HG03520 (cell line): ENCODE data around the gene SEL1L.
"Not testable (repeated sequence)": the region's sequence is repeated elsewhere in the genome, so short reads cannot be mapped to it uniquely, and the experiment has no call there.

ENCODE experiments used
- ATAC-seq: cut with Tn5 transposase; IDR thresholded peaks from one replicate; pipeline ENCODE4 v1.9.1; 2021; ENCODE audit warnings: mild to moderate bottlenecking, moderate library complexity; ENCODE audit not compliant: unreplicated experiment

The SEL1L gene

DNA sequence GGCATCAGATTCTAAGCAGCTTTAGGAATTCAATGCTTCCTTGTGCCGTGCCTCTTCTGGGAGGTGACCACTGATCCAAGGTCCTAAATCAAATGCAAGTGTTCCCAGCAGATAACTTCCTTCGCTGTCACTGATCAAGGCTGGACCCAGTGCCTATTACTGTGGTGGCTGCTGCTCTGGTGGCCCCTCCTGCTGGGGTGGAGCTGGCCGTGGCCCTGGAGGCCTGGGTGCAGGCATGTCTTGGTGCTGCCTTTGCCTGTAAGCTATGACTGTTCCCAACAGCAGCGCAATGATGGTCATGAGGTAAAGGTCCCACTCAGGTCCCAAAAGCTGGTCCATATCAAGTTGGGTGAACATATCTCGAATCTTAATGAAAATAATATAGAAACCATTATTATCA, 56.8 kb downstream of the SEL1L start:
- no peak for ATAC-seq

DNA sequence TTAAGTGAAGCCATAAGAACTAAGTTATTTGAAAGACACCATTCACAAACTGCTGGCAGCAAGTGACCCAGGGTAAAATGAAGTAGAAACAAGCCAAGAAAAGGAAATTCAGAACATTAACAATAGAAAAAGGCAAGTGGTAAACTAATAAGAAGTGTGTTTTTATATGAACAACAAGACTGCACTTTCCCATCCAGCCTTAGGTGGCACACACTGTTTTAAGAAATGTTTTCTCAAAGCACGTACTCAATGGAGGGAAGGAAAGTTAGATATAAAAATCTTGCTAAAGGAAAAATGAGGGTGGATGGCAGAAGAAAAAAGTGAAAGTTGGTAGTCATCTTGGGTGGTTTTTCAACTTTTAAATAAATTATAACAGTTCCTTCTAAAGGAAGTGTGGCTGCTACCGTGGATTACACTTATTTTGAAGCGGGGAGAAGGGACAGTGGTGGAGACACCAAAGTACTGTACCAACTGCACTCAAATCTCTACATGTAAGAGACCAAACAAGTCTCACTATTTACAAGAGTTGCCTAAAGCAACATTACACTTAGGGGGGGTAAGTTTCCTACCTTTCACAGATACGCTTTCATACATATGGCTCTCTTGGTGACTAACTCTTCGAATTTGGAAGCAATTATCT, 58.8 kb downstream of the SEL1L start:
- ATAC-seq: no peak

DNA sequence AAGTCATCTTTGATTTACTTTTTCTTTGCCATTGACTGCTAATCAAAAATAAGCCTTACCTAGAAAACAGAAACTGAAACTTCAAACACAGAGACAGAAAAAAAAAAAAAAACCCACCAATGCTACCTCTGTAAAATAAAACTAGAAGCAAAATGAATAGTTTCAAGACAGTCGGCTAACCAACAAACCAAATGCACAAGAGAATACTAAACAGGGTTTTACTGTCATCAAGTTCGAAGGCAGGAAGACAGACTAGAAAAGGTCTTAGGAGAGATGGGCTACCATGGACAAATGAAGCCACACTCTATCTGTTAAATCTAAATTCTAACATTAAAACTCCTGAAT, 59.5 kb downstream of the SEL1L start:
- peak; percentile 64 for ATAC-seq

DNA sequence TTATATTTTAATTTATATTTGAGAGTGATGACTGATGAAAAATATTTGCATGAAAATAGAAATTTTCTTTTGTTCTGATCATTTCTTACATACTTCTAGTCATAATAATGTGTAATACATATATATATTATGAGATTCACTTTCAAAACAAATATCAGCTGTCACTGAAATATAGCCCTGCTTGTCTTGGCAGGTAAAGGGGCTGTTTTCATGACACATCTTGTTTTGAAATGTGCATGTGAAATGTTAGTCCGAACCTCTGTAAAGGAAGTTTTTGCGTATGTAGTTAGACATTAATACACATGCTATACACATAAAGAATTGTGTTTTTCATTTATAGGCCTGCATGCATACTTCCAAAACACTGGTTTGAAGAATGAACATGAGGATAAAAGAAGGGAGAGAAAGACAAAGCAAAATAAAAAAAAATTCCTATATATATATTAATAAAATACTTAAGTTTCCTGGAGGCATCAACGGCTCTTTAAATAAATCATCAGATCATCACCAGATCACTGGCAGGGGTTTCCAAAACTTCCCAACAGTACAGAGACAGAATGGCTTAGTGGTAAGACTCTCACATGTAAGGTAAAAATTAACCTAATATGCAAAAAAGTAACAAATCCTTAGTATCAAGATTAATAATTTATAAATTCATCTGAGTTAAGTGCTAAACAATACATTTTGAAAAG, 60.1 kb downstream of the SEL1L start:
- ATAC-seq: peak; percentile 8

DNA sequence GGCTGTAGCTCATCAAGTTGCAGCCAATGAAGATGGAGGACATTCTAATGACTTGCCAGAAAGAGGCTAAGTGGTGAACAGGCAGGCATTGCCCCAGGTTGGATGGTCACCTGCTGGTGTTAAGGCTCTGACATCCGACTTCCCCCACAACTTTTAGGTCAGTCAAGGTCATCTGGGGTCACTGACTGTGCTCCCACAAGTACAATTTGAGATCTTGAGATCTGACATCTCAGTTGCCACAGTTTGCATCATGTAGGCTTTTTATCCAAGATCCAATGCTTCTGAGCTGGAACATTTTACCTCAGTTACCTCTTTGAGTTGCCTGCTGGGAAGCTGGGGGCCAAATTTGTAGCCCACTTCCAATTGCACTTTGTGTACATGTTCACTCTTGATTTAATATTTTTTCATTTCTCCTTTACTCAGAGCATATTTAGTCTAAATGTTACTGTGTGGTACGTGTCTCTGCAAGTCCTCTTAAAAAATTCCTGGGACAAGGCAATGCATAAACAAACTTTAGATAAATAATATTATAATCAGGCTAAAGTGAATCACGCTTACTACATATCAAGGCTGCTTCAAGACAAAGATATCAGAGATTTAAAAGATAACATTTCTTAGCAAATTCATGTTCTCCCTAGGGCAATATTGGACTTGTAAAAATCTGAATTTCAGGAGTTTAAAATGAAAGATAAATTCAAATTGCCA, 61.4 kb downstream of the SEL1L start:
- ATAC-seq: no peak

DNA sequence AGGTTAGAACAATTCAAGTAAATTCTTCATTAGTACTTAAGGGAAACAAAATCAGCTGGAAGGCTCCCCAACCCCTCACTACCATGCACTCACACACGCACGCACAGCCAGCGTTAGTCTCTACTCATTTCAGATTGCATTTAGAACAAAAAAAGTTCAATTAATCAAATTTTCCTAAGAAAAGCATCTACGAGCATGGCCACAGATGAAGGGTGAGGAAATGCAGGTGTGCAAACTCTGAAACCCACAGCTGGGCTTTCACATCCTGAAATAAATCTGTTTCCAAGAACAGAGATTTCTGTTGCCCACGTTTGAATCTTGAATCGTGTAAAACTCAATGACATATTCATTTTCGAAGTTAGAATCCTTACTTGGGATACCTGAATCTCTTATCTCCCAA, 62.6 kb downstream of the SEL1L start:
- ATAC-seq: no peak

DNA sequence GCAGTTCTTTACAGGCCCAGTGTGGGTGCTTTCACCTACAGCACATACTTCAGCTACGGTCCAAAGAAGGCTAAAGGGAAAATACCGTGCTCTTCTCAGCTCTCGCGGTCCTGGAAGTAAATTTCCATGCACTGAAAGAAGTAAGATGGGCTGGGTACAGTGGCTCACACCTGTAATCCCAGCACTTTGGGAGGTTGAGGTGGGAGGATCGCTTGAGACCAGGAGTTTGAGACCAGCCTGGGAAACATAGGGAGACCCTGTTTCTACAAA, 63.2 kb downstream of the SEL1L start:
- ATAC-seq: peak; percentile 18

DNA sequence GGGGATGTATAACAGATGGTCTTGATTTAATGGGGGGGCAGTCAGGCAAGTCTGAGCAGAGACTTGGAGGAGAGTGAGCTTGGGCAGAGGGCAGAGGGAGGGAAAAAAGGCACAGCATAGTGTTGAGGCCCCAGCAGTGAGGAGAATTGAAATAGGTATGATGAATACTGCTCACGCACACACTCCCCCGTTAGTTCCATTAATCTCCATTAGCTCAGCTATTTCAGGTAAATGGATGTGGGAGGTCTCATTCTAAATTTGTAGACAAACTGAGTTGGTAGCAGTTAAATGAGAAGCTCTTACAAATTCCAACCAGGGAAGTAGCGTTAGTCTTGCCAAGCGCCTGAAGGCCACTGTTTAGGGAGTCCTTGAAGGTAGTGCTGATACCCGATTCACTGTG, 66.8 kb downstream of the SEL1L start:
- ATAC-seq: no peak

DNA sequence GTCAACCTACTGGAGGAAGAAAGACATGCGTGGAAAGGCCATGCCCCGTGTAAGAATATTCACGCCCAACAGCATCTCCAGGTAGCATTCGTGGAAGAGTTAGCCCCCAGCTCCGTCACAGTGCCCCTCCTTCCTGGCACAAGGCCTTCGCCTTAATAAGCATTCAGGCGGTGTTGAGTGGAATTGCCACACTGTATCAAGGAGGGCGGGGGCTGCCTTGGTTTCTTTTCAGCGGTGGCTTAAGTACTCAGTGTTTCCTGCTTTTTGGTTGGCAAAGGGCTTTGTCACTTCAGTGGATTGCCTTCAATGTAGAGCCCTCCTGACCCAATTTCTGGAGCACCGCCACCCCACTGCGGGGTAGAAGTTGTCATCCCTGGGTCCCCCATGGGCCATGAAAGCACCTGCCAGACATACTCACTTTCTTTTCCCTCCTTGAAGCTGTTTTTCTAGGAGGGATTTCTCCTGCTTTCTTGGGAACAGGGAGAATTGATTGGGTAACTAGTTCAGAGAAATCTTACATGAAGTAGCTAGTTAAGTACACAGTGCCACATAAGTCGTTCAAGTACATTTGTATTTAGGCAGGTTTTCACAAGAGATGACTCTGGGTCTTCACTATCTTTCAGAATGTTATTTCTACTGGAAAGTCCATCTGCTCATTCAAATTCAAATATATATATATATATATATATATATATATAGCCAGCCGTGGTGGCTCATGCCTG, 68.0 kb downstream of the SEL1L start:
- ATAC-seq: no peak

DNA sequence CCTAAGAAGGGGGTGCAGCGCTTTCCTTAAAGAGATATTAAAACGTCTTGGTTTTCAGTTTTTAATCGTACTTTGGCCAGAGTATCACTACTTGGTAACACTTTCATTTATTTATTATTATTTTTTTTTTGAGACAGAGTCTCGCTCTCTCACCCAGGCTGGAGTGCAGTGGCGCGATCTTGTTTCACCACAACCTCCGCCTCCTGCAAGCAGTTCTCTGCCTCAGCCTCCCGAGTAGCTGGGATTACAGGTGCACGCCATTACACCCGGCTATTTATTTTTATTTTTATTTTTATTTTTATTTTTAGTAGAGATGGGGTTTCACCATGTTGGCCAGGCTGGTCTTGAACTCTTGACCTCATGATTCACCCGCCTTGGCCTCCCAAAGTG, 68.7 kb downstream of the SEL1L start:
- ATAC-seq: not testable (repeated sequence)

DNA sequence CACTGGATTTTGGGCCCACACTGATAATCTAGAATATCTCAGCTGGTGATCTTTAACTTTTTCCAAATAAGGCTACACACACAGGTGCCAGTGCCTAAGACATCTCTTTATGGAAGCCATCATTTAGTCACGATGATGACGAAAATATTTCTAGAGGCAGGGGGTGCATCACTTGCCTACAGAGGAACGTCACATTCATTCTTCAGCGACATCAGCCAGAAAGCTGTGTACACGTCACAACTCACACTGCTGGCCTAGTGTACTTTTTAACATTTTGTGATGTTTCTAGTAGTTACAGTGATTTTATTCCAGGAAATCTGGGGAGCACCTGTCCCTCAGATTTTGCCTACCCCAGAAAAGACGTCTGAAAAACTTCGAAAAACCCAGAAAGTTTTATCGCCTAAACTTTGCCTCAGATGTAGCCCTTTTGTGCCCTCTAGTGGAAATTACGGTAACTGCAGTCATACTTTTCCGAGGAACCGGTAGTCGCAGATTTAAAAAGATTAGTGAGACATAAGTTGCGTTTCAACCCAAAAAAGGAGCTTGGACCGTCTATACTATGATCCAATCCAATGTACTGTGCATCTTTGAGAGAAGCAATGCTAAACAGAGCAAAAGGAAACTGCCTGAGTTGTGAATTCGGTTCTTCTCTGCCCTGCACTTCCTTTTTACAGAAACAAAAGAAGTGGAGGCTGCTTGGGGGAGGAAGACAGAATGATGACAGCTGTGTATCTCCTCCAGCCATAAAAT, 69.2 kb downstream of the SEL1L start:
- ATAC-seq: peak; percentile 59

DNA sequence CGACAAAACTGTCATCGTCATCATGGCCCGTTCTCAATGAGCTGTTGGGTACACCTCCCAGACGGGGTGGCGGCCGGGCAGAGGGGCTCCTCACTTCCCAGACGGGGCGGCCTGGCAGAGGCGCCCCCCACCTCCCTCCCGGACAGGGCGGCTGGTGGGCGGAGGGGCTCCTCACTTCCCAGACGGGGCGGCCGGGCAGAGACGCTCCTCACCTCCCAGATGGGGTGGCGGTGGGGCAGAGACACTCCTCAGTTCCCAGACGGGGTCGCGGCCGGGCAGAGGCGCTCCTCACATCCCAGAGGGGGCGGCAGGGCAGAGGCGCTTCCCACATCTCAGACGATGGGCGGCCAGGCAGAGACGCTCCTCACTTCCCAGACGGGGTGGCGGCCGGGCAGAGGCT, 71.3 kb downstream of the SEL1L start:
- ATAC-seq: not testable (repeated sequence)

DNA sequence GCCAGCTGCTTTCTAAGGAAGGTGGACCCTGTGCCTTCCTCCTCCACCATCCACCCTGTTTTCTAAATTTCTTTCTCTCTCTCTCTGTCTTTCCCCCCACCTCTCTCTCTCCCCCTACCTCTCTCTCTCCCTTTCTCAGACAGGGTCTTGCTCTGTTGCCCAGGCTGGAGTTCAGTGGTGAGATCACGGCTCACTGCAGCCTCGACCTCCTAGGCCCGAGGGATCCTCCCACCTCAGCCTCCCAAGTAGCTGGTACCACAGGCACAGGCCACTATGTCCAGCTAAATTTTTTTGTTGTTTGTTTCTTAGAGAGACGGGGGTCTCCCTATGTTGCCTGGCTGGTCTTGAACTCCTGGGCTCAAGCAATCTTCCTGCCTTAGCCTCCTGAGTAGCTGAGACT, 73.7 kb downstream of the SEL1L start:
- ATAC-seq: no peak

DNA sequence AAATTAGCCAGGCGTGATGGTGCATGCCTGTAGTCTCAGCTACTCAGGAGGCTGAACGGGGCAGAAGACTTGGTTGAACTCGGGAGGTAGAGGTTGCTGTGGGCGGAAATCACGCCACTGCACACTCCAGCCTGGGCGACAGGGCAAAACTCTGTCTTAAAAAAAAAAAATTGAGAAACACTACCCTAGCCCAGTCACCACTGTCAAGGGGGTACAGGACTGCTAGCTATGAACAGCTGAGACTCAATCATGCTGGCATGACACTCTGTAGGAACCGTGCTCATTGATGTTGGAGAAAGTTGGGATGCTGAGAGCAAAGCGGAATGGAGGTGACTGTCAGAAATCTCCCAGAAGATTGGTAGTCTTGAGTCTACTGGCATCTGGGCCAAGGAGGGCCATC, 75.3 kb downstream of the SEL1L start:
- no peak for ATAC-seq

DNA sequence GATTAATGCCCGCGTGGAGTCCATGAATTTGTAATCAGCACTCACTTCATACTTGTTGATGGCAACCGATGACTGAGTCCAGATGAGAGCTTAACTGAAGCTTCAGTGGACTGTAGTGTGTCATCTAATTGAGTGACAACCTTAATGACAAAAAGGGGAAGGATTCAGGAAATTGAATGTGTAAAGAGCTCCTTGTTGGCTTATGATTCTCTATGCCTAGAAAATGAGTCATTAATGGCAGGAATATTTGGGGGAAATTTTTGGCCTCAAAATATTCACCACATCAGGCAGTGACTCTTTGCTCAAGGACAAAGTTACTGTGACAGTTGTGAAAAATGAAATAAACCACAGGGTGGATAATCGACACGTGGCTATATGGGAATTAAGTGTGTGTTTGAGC, 78.3 kb downstream of the SEL1L start:
- no peak for ATAC-seq

DNA sequence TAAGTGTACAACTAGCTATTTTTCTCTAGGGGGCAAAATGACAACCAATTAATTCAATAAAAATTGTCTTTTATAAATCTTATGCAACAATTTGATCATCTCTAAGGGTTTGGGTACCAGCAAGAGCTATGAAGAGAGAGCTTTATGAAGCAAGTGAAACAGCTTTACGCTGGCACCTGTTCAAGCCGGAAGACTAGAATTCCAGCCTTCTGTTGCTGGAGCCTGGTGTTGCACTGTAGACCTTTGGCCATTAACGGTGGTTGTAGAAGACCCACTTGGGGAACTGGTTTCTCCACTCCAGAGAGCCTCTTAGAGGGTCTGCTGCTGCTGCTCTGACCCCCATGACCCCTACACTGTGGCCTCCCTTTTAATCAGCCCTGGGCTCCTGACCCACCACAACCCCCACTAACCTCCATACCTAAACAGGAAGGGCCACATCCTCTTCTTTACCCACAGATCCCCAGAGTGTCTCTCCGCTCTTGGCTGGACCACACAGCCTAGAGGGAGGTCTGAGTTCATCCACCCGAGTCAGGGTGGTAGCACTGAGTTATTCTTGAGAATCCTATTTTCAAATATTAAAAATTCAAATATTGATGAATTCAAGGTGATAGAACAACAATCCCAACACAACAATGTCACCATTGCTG, 79.0 kb downstream of the SEL1L start:
- peak; percentile 65 for ATAC-seq

DNA sequence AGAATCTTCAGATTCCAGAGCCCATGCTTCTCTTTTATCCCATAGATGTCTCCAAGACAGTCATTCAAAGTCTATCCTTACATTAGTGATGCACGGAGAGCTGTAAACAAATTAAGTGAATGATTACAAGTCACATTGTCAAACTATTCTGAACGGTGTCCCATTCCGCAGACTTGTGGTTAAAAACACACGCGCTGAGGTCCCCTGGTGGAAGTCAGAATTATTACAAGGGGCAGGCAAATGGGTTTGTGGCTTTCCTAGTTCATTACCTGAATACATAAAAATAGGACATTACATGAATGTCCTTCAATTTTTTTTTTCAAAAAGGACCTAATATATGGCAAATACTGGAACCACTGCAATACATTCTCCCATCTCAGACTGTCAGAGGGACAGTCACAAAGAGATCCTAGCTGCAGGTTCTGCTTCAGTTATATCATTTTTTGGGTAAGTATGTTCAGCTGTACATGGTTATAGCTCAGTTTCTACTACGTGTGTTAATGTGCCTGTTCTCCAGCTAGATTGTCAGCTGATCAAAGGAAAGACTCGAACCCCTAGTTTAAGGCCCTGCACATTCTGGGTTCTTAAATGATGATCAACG, 80.4 kb downstream of the SEL1L start:
- ATAC-seq: peak; percentile 66

DNA sequence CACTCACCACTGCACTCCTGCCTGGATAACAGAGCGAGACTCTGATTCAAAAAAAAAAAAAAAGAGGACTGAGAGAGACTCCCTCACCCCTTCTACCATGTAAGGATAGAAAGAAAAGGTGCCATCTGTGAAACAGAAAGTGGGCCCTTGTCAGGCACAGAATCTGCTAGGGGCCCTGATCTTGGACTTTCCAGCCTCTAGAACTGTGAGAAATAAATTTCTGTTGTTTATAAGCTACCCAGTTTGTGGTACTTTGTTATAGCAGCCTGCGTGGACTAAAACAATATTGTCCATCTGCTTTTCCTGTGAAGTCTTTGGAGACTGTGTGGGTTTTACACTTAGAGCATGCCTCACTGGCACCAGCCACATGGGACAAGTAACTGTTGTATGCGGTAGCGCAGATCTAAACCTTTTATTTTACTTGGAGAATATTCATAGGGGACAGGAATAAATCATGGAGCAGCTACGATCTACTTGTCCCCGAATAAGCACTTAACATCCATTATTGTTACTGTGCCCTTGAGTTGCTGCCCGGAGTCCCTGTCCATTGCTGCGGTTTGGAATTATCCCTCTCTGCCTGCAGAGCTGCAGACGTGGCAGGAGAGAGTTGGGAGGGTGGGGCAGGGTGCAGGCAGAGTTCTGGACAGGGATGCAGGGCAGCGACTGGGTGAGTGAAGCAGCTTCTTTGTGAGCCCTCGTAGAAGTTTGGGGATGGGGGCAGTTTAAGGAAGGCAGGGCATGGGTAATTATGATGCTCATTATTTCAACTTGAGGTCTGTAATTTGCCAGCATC, 81.1 kb downstream of the SEL1L start:
- no peak for ATAC-seq

DNA sequence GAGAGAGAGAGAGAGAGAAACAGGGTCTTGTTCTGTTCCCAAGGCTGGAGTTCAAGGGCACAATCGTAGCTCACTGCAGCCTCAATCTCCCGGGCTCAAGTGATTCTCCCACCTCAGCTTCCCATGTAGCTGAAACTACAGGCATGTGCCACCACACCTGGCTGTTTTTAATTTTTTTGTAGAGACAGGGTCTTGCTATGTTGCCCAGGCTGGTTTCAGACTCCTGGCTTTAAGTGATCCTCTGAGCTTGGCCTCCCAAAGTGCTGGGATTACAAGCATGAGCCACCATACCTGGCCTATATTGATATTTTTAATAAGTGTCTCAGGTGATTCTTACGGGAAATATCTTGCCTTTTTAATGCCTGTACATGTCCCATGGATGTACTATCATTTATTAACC, 82.7 kb downstream of the SEL1L start:
- ATAC-seq: no peak

DNA sequence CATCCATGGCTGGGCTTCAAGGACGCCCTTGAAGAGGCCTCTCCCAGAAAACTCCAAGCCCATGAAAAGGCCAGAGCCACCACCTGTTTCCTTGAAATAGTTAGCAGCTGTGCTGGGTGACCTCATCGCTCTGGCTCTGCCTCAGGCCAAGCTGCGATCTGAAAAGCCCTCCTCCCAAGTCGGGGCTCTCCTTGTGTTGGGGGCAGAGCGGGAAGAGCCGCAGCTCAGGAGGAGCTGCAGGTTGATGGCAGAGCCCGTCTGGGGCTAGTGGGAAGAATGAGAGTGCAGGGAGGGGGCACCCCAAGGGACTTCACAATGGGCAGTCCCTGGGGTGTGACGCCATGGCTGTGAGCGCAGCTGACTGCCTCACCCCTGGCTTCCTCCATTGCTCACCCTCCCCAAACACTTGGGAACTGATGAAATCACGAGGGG, 83.5 kb downstream of the SEL1L start:
- ATAC-seq: no peak
